GM10266 (cell line): ENCODE results near the gene ADCY9.
"Not testable (repeated sequence)": the region's sequence is repeated elsewhere in the genome, so short reads cannot be mapped to it uniquely, and the experiment has no call there.

ENCODE experiments used
- DNase-seq: peaks from one replicate; pipeline ENCODE4 v3.0.0; 2012; ENCODE audit errors: extremely low spot score
- CTCF ChIP-seq: IDR thresholded peaks from 2 replicates; pipeline ENCODE4 v1.5.1; 2012; ENCODE audit warnings: mild to moderate bottlenecking, low read depth; ENCODE audit not compliant: control insufficient read depth, insufficient read depth; ENCODE audit errors: missing control alignments

The ADCY9 gene

GRCh38 chr16:3937066-3937875 lies 179.0 kb downstream of the ADCY9 start:
- no peak for TF ChIP-seq CTCF
- no peak for DNase-seq

DNA sequence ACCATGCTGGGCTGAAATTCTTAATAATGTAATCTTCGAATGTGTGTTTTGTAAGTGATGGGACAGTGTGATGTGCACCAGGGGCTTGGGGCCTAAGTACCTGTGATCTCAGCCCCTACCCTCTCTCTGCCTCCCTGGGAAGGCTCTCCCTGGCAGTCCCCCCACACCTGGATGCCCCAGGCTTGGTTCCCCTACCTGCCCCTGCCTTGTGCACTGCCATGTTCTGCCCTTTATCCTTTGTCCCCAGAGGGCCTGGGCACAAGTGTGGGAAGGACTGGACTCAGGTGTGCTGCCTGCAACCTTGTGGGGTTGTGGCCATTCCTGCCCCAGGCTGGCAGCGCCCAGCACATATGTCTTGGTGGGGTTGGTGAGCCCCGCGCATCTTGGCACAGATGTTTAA lies 180.3 kb downstream of the ADCY9 start:
- DNase-seq = no peak
- TF ChIP-seq CTCF = no peak

- DNase-seq = no peak
- TF ChIP-seq CTCF = no peak
Measured at GRCh38 chr16:3934491-3935181, 181.6 kb downstream of the ADCY9 start.

GRCh38 chr16:3927147-3927546 lies 189.1 kb downstream of the ADCY9 start:
- not testable (repeated sequence) for DNase-seq

GRCh38 chr16:3924763-3925162 lies 191.5 kb downstream of the ADCY9 start:
- no peak for DNase-seq
- TF ChIP-seq CTCF = no peak

DNA sequence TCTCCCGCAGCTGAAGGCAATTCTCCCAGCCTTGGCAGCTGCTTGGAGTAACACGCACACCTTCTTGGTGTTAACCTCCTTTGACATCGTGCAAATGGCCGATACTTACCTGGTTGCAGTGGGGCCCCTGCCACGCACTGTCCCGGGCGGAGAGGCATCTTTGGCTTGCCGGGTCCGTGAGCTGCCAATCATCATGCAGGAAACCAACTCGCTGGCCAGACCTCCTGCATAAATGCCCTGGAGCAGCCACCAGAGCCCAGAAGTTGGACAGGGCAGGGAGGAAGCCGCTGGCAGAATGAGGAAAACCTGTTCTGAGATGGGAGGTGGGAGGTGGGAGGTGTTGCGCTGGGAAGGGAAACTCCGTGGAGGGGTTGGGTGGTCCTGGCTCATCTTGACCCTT lies 194.0 kb downstream of the ADCY9 start:
- DNase-seq = no peak

DNA sequence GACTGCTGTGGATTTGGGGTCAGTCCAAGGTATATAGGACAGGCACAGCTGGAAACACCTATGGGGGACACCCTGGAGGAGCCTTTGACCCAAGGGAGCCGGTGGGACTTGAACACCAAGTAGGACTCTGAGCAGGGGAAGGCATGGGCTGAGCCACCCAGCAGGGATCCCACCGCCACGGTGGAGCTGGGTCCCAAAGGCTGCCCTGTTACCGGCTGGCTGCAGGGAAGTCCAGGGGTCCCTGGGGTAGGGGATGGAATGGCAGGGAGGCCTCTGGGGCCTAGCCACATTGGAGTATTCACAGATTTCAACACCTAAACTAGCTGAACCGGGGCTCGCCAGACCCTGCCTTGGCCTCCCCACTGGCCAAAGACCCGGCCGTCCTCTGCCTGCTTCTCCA lies 196.0 kb downstream of the ADCY9 start:
- no peak for TF ChIP-seq CTCF
- DNase-seq = no peak

More for the DNA sequence above, 194.0 kb downstream of the ADCY9 start:
- TF ChIP-seq CTCF = no peak
